ENCODE results near the gene AP1G2.
"Not testable (repeated sequence)": the region's sequence is repeated elsewhere in the genome, so short reads cannot be mapped to it uniquely, and the experiment has no call there.

The AP1G2 gene

GRCh38 chr14:23537351-23538049 lies 30.1 kb downstream of the AP1G2 start:
- DNase-seq = no peak

GRCh38 chr14:23536906-23537305 lies 30.7 kb downstream of the AP1G2 start:
- not testable (repeated sequence) for DNase-seq

DNA sequence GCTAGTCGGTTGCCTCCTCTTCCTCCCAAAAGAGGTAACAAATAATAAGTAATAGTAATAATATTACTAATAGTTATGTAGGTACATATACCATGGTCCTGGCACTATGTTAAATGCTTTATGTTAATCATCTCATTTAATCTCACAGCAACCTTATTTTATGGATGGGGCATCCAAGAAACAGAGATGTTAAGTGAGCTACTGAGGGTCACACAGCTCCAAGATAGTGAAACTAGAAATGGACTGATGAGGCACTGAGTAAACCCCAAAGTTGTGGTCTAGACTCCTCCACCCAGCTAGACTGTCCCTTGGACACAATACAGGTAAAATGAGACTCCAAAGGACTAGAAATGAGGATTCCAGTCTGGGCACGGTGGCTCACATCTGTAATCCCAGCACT lies 31.1 kb downstream of the AP1G2 start:
- DNase-seq = no peak

DNA sequence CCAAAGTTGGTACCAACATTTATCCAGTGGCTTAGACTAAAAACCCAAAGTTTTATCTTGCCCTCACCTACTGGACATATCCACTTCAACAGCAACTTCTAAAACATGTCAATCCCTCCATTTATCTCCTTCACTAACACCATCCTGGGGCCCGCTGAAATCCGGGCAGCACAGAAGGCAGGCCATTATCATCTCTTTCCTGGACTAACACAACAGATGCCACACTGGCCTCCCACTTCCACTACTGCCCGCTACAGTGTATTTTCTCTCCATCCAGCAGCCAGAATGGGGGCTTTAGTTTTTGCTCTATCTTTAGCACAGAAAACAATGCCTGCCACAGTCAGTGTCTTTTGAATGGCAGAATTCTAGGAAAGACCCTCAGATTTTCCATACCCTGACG lies 31.6 kb downstream of the AP1G2 start:
- DNase-seq = no peak

DNA sequence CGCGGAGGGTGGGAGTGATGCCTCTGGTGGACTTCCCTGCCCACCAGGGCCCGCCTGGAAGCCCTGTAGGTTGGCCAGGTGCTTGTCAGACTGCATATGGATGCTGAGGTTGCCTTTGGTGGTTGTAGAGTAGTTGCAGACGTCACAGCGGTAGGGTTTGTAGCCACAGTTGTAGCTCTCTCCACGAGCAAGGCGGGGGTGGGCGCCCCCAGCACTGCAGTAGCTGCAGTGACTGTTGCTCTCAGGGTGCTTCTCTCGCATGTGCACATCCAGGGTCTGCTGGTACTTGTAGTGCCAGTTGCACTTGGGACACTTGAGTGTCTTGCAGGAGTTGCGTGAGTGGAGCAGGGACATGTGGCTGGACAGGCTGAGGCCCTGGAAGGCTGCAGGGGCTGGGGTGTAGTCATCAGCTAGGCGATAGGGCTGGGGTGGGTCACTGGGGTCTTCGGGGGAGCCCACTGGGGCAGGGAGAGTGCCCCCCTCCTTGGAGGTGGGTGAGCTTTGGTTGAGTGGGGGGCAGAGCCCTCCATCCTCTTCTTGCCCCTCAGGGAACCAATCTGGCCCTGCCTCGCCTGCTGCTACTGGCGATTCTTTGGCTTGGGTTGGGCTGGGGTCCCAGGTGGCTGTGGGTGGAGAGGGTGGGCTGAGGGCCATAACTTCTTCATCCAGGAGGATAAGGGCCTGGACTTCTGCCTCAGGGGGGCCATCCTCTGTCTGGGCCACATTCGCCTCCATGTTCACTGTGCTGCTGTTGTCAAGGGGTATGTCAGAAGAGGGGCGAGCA lies 33.7 kb downstream of the AP1G2 start:
- no peak for DNase-seq

GRCh38 chr14:23532658-23533057 lies 34.9 kb downstream of the AP1G2 start:
- DNase-seq = no peak

DNA sequence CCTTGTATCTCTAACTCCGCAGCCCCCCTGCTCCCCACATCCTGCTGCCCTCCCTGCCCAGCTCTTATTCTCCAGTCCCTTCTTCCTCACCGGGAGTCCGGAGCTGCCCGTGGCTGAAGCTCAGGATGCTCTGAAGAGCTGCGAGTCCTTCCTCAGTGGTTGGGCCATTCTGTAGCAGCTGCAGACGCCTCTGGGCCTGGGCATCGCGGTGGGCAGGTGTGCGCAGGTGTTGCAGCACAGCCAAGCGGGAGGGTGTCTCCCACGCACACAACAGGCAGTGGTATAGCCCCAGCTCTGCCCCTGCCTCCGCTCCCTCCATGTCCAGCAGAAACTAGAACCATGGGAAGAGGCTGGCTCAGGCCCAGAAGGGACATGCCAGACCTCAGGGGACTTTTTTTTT lies 36.2 kb downstream of the AP1G2 start:
- DNase-seq = no peak

- DNase-seq = no peak
These were observed 37.1 kb downstream of the AP1G2 start for GRCh38 chr14:23530375-23531055.

GRCh38 chr14:23529016-23529415 lies 38.6 kb downstream of the AP1G2 start:
- no peak for DNase-seq

DNA sequence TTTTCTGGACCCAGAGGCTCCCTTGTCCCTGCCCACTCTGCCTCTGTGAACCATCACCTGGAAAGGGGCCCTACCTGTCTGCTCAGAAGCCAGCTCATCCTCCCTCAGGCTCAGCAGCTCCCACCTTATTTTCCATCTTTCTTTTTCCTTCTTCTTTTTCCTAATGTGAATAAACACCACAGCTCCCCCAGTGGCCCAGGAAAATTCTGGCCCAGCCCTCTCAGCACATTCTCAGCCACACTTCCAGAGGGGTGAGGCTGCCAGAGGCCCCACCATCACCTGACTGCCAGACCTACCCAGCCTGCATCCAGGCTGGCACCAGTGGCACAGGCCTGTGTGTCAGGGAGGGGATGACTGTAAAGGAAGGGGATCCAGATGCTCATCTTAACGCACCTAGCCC lies 39.0 kb downstream of the AP1G2 start:
- no peak for DNase-seq

DNA sequence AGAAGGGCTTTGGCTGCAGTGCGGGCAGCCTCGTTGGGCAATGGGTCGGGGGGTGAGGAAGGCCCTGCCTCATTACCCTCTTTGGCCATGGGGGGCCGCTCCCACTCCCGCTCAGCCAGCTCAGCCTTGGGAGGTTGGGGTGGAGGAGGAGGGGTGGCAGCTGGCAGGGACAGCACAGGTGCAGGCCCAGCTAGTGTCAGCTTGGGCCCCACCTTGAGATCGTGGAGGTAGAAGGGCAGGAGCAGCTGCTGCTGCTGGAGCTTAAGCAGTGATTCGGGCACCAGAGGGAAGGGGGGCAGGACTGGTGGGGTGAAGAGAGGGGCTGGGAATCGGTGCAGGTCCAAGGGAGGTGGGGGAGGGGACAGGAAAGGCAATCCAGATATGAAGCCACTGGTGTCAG lies 42.0 kb downstream of the AP1G2 start:
- no peak for DNase-seq

DNA sequence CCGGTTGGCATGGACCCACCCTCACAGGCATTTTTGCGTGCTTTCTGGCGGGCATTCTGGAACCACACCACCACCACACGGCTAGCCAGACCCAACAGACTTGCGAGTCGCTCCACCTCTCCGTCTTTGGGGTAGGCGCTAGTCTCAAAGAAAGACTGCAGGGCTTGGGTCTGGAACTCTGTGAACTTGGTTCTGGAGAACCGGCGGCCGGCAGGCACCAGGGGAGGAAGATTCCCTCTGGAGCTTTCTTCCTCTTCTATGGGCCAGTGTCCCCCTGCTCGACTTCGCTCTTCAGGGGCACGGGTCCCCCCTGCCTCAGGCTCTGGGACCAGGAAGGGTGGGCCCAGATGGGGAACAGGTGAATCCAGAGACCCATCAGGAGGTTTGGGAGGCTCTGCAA lies 42.6 kb downstream of the AP1G2 start:
- no peak for DNase-seq

GRCh38 chr14:23523229-23524016 lies 44.2 kb downstream of the AP1G2 start:
- no peak for DNase-seq

GRCh38 chr14:23522643-23523198 lies 44.9 kb downstream of the AP1G2 start:
- no peak for DNase-seq

- DNase-seq = no peak
These were observed 45.6 kb downstream of the AP1G2 start for GRCh38 chr14:23521785-23522640.

DNA sequence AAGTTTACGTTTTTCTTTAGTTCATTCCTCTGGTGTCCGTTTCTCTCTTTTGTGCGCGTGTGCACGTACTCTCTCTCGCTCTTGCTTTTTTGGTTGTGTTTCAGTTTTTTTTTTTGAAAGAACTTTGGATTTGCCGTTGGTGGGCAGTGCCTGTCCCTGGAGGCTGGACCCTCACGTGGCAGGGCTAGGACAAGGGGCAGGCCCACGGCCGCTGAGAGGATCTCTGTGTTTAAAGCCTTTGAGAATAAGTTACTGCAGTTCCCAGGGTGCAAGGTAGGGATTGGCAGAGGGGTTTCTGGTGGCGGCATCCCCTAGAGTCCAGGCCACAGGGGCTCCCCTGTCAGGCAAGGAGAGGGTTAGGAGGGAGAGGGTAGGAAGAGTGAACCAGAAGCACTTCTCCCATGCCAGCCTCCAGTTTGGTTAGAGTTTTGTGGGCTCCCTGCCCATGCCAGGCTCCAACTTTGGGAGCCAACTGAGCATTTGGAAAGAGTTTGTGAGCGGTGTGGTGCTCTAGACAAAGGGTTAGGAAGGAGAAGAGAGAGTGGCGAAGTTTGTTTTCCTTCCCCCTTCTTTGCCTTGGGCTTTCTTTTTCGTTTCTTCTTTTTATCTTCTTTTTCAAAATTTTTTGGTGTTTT lies 46.6 kb downstream of the AP1G2 start:
- no peak for DNase-seq

DNA sequence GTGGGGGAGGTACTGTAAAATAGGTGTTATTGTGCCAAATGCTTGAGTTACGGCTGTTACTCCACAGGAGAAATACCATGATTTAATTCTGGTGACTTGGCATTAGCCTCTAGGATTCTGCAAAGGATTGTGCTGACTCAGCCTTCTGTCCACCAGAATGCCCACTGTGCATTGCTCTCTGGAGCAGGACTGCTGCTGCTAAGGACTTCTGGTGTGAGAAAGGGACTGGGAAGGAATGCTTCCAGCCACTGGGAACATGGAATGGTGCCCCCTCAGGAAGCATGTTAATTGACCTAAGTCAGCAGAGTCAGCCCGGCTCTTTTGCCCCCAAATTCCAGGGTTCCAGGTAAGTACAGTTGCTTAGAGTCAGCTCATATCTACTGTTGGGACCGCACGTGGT lies 48.9 kb downstream of the AP1G2 start:
- no peak for DNase-seq

DNA sequence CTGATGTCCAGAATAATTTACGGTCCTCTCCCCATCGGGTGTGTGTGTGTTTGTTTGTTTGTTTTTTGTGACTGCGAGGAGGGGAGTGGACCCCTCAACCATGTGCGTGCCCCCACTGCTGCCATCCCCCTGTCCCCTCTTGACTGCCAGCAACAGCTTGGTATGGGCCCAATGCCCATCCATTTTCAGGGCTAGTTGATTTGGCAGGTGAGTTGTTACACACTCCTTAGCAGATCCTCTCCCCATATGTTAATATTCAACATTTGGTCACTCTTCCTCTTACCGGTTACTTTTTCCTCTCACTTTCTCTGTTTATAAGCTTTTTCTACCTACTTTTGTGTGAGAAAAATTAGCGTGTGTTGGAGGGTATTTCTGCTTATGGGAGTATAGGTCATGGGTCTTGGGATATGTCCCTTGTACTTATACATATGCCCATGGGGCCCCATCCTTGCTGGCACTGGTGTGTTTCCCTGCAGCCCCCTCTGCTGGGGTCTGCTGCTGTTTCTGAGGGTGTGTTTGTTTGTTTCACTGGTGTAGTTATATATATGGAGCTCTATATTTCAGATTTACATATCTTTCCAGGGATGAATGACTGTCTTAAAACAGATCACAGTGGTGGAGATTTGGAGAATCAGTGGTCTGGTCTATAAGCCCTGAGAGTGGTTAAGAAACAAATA lies 49.8 kb downstream of the AP1G2 start:
- no peak for DNase-seq

DNA sequence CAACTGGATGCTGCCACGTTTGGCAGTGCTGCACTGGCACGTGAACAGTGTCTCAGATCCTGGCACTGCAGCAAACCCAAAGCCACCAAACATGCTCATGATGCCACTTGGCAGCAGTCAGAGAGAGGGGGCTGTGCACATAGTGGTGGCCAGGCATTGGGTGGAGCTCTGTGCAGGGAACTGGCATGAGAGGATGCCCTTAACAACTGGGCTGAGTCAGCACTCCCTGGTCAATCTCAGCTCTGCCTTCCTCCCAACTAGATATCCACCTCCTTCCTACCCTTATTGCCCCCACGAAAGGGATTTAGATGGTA lies 53.0 kb downstream of the AP1G2 start:
- DNase-seq = no peak

DNA sequence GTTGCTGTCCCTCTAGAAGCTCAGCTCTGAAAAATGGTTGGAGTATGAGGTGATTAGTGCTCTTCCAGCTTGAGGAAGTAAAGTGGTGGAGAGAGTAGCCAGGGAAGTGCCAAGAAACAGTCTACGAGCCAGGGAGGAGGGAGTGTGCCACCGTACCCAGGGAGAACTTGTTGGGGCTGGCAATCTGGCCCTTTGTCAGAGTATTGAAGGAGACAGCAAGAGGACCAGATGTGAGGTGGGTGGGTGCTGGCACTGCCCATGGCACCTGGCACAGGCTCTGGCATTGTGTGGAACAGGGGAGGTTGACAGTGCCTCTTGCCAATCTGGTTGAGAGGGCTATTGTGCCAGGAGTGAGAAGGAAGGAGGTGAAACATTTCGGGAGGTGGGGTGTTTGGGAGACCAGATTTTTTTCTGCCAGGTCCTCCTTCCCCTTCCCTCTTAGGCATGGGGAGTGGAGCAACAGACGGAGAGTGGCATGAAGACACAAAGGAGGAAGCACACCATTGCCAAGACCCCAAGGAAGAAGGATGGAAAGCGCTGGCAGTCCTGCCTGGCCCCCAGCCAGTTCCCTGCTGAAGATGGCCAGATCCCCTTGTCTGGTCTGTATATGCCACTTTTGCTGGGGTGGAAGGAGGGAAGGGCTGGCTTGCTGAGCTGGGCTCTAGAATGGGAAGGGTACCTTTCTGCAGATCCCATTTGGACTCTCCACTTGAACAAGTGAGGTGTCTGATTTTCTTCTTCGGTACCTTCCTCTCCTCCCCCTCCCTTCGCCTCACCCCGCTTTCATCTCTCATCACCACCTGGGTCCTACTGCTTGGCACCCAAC lies 53.6 kb downstream of the AP1G2 start:
- no peak for DNase-seq

Data from activated naive CD4-positive, alpha-beta T cell (primary cell).